HTR-8/SVneo (cell line): ENCODE results near the gene MAFF.
A peak's percentile ranks its signal among the peaks of the same experiment; 100 is the strongest.

ENCODE experiments used
- DNase-seq: peaks from one replicate; pipeline ENCODE4 v3.0.0; 2011; ENCODE audit warnings: low spot score, mixed read lengths; ENCODE audit not compliant: insufficient read length
- FAIRE-seq: peaks from 2 replicates; lab custom pipeline; 2011; peaks lifted over from hg19 to GRCh38; lab: Jason Lieb, UNC

The MAFF gene

DNA sequence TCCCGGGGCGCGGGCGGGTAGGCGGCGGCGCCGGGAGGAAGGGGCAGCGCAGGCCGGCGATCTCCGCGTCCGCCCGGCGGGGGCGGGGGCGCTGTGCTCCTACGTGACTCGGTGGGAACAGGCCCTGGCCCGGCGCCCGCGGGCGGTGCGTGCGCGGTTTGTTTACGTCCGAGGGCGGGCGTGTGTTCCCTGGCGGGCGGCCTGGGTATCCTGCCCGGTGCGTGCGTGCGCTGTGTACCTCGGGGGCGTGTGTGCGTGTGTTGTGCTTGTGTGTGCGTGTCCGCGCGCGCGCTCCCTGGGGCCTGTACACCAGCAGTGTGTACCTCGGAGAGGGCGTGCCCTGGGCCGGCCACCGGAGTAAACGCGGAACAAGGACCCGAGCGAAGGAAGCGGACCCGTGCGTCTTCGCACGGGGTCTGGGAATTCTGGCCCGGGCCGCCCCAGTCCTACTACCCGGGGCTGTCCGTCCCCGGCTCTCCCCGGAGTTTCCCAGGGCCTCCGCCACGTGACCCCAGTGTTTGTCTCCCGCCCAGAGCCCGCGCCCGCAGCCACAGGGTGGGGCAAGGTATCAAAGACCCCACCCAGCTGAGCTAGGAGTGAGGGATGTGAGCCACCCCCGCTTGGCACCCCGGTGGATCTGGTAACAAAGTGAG is 769 bp downstream of the MAFF start:
- FAIRE-seq (peak; percentile 57), DNase-seq (no peak)

DNA sequence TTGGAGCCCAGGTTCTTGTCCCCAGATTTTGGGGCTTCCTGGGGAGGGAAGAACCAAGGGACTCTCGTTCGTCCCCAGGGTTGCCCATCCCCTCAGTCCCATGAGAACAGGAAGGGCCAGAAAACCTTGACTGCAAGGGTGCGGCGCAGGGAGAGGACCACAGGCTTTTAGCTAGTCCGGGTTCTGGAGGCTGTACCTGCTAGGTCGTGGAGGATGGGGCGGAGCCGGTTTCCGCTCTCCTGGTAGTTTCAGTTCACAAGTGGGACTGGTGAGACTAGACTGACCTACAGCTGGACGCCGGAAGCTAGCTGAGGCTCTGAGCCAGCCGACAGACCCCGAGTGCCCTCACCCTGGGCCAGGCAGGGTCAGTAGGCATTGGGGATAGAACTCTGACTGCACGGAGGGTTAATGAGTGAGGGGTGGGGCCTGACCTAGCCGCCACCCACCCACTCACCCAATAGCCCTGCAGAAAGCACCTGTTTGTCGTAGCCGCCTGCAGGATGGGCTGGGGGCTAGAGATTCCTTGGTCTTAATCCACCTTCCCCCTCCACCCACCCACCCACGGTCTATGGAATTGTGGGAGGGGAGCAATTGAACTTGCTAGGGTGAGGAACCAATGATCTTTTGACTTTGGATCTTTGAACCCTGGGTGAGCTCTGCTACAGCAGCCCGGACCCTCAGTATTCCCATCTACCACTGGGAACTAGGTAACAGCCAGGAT is 1.5 kb downstream of the MAFF start:
- no peak for FAIRE-seq
- no peak for DNase-seq

DNA sequence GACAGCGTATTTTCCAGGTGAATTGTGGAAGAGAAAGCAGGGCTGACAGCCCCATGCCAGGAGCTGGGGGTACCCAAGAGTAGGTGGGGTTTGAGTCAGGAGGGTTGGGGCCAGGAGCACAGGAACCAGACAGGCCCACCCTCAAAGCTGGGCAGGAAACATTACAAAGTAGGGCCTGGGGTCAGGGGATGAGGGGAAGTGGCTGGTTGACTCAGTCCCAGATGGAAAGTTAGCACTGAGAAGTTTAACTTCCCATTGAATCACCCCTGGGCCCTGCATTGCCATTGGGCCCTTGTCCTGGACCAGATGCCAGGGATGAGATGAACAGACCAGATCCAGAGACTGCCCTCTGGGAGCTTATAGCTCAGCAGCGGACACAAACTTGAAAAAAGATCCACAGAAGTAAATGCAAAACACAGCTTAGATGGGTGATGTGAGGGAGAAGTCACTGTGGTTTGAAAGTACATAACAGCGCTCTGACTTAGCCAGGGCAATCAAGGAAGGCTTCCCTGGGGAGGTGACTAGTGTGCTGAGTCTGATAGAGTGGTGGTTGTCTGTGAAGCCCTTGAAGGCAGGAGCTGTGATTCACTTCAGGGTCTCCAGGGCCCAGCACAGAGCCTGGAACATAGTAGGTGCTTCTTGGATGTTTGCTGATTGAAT is 2.2 kb downstream of the MAFF start:
- FAIRE-seq, result no peak

DNA sequence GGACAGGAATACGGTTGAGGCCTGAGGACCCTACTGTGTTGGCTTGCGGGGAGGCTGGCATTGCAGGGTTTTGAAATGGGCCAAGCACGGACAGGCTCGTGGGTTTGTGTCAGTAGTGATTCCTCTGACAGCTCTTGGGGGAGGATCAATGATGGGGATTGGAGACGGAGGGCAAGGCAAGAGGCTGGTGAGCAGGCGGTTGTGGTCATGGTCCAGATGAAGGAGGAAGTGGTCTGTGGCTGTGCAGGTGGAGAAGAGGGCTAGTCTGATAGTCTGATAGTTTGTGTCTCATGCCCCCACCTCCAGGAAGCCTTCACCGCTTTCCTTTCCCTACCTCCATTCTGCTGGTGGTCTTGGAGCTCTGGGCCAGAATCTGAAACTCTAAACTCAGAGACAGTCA is 3.0 kb downstream of the MAFF start:
- DNase-seq, result no peak
- FAIRE-seq, result no peak

More for the DNA sequence above, 2.2 kb downstream of the MAFF start:
- DNase-seq, result no peak

DNA sequence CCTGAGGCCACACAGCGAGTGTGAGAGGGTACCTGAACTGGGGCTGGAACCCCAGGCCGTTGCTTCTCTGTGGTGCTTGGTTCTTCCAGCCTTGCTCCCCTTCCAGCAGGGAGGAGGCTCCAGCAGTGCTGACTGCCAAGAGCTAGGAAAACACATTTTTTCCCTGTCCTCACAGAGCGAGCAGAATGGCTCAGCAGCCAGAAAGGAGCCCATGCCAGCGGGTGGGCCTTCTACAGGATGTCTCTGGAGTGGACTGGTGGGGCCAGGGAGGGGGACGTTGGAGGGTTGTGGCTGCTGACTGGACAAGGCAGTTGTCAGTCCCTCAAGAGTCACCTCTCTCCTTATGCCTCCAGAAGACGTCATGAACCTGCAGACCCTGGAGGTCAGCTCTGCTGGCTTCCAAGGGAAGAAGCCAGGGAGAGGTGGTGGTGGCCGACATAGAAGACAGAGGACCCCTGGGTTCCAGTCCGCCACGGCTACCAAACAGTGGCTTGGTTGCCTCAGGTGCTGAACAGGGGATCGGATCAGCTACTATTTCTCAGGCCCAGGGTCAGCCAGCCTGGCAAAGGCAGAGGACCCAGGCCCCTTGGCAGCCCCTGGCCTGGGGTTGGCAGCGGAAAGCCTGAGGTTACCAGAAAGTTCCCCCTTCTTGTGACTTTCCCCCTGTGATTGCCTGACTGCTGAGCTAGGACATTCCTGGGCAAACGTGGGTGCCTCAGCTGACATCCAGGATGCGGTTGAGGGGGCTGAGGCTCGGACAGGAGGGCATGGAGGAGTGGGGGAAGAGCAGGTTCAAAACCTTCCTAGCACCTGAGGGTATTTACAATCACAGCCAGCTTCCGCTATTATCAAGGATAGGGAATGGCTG is 3.7 kb downstream of the MAFF start:
- DNase-seq, result no peak
- FAIRE-seq, result no peak

DNA sequence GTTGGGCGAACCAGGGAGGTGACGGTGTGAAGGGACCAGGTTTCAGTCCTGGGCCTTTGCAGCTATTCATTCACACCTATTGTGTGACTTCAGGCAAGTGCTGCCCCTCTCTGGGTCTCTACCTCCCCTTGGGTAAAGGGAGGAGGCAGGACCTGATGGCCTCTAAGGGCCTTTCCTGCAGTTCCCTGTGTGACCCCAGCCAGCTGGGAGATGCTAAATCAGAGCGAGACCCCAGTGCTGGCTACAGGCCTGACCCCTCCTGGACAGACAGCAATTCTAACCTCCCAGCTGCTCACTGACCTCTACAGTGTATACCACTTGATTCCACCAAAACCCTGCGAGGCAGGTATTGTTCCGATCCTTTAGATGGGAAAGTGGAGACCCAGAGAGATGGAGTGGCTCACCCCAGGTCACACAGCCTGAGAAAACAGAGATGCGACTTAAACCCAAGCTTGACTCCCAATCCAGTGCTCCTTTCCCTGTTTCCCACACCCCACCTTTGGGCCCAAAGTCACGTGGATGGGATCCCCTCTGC is 6.2 kb downstream of the MAFF start:
- DNase-seq, result no peak
- no peak for FAIRE-seq

DNA sequence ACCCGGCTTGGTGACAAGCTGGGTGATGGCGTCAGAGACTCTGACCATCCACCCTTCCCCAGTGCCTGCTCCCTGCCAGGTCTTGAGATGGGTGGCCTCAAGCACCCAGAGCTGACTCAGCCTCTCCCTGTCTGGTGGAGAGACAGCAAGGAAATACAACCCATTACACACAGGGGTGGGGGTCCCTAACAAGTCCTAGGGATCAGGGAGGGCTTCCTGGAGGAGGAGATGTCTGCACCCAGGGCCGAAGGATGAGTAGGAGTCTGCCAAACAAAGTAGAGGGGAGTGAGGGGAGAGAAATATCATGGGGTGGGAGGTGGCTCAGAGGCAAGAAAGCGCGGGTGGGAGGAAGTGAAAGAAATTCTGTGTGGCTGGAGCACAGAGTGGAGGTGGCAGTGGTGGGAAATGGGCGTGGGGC is 6.8 kb downstream of the MAFF start:
- DNase-seq (no peak), FAIRE-seq (no peak)

DNA sequence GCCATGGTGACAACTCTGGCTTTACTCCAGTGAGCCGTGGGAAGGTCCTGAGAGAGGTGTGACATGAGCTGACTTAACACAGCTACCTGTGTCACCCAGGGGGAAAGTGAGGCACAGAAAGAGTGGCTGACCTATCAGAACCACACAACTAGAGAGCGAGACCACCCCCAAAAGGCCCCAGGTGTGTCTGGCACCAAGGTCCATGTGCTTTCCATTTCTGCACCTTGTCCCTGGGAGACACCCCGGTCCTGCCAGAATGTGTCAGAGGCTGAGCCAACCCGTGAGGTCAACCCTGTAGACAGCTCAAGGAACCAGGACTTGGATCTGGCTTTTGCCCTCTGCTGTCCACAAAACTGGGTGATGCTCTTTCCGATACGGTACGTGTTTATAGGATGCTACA is 9.8 kb downstream of the MAFF start:
- DNase-seq (no peak), FAIRE-seq (no peak)

DNA sequence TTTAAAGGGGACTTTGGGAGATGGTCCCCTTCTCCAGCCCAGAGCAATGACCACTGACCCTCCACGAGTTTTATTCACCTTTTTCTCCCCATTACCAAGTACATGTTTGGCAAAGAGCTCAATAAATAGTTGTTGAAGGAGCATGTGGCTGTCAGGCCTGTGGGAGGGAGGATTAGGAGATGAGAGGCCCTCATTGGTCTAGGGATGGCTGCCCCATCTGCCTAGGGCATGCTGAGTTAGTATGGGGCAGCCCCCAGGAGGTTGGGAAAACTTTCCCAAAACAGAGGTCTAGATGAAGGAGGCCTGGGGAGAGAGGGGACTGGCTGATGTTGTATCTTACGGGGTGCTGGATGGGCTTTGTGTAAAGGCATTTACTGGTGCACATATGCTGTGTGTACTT is 10.6 kb downstream of the MAFF start:
- DNase-seq, result no peak
- FAIRE-seq, result no peak

DNA sequence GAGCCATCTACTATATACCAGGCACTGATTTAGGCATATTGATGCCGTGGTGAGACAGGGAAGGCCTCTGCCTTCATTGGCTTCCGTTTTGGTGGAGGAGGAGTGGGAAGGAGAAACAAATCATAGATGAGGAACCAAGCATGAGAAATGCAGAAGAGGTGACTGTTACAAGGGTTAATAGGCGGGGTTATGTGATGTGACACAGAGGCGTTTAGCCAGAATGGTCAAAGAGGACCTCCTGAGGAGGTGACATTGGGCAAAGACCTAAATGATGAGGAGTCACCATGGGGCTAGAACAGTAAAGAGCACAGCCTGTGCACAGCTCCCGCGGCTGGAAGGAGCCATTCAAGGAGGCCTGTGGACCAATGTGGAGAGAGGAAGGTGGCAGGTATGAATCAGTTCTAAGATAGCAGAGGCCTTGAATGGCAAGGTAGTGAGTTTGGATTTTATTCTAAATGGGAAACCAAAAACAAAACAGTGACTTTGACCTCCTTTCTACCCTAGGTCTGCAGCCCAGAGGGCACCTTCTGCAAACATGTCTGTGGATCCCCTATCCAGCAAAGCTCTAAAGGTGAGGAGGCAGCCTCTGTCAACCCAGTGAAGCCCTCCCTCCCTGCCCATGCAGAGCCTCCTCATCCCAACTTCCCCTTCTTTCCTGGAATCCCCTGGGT is 11.7 kb downstream of the MAFF start:
- FAIRE-seq (no peak), DNase-seq (no peak)

DNA sequence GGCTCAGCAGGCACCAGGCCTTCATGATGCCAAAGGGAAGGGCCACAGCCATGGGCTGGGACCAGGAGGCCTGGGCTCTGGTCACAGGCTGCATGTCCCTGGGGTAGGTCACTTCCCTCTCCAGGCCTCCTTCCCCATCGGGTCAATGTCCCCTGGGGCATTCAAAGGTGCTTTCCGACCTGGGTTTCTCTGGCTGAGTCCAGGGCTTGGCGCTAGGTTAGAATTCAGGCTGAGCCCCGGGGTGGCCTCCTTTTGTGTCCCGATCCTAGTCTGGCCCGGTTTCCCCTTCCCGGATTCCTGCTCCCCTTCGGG is 12.2 kb downstream of the MAFF start:
- FAIRE-seq, result no peak
- no peak for DNase-seq

DNA sequence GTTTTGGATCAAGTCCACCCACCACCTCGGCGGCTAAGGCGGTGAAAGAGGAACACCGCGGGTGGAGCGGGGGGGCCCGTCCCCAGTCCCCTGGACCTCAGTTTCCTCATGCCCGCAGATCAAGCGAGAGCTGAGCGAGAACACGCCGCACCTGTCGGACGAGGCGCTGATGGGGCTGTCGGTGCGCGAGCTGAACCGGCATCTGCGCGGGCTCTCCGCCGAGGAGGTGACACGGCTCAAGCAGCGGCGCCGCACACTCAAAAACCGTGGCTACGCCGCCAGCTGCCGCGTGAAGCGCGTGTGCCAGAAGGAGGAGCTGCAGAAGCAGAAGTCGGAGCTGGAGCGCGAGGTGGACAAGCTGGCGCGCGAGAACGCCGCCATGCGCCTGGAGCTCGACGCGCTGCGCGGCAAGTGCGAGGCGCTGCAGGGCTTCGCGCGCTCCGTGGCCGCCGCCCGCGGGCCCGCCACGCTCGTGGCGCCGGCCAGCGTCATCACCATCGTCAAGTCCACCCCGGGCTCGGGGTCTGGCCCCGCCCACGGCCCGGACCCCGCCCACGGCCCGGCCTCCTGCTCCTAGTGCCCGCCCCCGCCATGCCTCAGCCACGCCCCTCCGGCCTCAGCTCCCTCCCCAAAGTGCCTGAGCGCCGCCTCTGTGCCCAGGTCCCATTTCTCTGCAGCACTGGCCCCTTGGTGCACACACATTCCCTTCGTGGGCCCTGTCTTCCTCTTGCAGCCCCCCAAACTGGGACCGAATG is 12.7 kb downstream of the MAFF start:
- DNase-seq, result no peak

DNA sequence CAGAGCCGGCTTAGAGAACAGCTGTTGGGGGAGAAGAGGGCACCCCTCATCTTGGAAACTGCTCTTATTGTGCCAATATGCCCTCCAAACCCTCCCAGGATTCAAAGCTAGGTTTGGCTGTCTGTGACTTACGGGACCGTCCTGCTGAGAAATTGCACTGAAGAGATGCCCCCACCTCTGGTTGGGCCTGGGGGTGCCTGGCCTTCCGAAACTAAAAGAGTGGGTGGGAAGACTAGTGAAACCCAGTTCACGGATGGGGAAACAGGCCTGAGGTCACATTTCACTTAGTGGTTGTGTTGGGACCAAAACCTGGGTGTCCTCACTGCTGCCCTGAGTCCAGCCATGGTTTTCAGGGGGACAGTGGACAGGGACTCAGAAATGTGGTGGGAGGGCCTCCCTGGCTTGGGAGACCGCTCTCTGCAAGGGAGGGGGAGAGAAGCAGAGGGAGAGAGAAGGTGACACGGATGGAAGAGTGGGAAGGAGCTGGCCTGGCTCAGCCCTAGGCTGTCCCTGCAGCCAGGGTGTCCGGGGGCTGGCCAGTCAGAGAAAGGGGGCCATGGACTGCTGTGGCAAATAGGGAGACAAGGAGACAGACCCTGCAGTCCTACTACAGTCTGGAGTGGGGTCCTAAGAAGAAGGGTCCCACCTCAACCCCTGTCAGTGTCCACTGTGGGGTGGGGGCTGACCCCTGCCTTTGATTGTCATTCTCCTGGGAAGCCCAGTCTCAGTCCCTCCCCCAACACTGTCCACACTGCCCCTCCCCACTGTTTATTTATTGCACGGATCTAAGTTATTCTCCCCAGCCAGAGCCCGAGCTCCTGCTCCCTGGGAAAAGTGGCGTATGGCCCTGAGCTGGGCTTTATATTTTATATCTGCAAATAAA is 13.6 kb downstream of the MAFF start:
- FAIRE-seq (no peak), DNase-seq (no peak)

More for the DNA sequence above, 12.7 kb downstream of the MAFF start:
- no peak for FAIRE-seq

DNA sequence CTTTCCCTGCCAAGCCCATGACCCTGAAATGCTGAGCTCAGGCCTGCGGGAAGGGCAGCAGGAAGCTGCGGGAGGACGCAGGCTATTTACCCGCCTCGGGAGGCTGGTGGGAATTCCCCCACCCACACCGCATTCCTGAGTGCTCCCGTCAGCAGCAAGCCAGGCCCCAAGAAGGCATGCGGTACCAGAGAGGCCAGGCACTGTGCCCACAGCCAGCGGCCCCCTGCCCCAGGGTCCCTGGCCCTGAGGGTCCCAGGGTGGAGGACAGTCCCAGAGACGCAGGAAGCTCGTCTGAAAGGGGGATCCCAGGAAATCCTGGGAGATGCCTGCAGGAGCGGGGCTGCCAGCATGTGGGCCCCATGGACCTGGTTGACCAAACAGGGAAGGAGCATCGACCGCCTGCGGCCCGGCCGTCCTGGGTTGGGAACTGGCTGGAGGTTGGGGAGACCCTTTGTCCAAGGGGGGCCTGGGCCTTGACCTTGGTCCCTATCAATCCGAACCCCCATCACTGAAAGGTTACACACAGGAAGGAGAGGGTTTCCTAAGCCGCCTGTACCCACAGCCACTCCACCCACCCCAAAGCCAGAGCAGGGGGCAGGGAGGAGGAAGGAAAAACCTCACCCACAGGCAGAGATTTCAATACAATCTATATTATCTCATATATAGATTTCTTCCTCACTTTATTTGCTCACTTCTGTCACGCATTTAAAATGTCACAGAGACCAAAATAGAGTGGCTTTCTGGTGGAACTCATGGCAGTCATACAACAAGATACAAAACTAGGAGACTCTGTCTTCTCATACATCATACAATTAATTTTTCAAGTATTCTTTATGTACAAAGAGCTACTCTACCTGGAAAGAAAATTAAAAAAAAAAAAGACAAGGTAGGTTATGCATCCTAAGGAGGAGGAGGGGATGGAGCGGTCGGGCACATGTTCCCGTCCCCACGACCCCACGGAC is 17.1 kb downstream of the MAFF start:
- peak; percentile 77 for FAIRE-seq

DNA sequence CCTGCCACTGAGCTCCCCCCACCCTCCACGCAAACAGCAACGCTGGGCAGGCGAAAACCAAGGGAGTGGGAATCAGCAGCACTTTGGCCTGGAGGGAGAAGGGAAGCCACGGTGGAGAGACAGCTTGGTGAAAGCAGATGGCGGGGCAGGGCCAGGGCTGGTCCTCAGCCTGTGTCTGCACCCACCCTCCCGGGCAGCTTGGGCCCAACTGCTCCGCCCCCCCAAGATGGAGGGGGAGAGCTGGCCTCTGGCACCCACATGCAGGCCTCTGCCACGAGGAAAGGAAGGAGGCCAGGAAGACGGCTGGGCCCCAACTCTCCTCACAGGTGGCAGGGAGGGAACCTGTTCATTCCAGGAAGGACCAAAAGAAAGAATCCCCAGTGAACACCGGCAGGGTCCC is 17.8 kb downstream of the MAFF start:
- FAIRE-seq, result no peak
- no peak for DNase-seq

More for the DNA sequence above, 17.1 kb downstream of the MAFF start:
- DNase-seq, result peak; percentile 71

DNA sequence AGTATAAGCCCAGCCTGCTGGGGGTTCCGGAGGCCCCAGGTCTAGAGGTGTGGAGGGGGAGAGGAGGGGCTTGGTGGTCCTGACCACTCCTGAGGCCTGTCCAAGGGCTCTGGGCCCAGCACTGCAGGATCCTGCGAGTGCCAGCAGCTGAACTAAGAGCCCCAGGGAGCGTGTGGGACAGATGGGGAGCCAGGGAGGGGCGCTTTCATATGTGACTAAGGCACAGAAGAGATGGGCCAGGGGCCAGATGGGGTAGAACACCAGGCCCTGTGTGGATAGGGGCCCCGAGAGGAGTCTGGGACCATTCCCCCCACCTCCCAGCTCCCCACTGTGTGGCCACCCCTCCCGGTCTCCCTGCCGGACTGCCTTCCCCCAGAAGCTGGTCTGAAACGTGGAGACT is 18.4 kb downstream of the MAFF start:
- no peak for DNase-seq
- no peak for FAIRE-seq
